Hepatic stellate cell (primary cell): Measurements from ENCODE around the gene ZBTB46.
A peak's percentile ranks its signal among the peaks of the same experiment; 100 is the strongest.
"Not testable (repeated sequence)": the region's sequence is repeated elsewhere in the genome, so short reads cannot be mapped to it uniquely, and the experiment has no call there.

ENCODE experiments used
- DNase-seq: peaks from one replicate; pipeline ENCODE4 v3.0.0; 2011; ENCODE audit warnings: low spot score

The ZBTB46 gene, protein sequence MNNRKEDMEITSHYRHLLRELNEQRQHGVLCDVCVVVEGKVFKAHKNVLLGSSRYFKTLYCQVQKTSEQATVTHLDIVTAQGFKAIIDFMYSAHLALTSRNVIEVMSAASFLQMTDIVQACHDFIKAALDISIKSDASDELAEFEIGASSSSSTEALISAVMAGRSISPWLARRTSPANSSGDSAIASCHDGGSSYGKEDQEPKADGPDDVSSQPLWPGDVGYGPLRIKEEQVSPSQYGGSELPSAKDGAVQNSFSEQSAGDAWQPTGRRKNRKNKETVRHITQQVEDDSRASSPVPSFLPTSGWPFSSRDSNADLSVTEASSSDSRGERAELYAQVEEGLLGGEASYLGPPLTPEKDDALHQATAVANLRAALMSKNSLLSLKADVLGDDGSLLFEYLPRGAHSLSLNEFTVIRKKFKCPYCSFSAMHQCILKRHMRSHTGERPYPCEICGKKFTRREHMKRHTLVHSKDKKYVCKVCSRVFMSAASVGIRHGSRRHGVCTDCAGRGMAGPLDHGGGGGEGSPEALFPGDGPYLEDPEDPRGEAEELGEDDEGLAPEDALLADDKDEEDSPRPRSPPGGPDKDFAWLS

DNA sequence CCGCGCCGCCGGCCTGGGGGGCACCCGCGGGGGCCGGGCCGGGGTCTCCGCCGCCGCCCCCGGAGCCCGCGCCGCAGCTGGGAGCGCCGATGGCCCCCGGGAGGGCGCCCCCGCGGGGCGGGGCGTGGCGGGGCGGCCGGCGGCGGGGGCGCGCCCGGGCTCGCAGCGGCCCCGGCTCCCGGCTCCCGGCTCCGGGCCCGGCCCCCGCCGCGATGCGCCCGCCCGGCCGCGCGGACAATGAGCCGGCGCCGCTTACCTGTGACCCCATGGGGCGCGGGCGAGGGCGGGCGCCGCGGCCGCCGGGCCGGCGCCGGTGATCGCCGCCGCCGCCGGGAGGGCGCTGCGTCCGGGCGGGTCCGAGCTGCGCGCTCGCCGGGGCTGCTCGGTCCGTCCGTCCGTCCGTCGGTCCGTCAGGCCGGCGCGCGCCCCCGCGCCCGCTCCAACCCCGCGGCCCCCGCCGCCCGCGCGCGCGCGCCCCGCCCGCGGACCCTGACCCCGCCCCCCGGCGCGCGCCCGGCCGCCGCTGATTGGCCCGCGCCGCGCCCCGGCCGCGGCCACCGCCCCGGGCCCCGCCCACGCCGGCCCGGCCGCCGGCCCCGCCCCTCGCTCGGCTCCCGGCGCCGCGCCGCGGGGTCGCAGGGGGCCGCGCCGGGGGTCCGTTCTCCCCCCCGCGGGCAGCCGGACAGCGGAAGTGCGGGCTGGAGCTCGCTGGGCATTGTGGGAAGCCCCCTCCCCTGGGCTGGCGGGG, at the start of gene ZBTB46:
ZBTB46 (minus strand) TSS at position 424 of the 748 bp plus-strand sequence. CDS start 40,507 bp downstream, outside the sequence.
- peak; percentile 92 for DNase-seq

DNA sequence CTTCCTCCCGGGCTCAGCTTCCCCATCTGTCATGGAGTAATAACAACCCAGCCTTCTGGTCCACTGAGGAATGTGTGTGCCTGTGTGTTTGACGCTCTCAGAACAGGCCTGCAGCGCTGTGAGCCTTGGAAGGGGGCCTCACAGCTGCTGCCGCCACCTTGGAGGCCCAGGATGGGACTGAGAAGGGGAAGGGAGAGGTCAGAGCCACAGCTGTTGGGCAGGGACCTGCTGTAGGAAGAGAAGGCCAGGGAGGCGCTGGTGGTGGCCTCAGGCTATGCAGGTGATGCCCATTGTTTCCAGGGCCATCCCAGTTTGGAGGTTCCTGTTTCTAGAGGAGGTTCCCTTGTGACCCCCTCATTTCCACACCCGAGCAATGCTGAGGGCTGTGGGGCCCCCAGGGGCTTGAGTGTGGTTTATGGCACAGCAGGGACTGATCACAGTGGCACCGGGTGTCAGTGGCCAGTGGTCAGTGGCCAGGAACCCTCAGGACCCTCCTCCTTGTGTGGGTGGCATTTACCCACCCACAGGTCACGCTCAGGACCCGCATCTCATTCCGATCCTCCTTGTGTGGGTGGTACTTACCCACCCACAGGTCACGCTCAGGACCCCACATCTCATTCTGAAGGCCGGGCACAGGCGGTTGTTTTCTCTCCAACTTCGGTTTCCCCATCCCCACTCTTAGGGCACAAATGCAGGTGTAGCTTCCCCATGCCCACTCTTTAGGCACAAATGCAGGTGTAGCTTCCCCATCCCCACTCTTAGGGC, 48.0 kb upstream of the ZBTB46 start:
- no peak for DNase-seq

DNA sequence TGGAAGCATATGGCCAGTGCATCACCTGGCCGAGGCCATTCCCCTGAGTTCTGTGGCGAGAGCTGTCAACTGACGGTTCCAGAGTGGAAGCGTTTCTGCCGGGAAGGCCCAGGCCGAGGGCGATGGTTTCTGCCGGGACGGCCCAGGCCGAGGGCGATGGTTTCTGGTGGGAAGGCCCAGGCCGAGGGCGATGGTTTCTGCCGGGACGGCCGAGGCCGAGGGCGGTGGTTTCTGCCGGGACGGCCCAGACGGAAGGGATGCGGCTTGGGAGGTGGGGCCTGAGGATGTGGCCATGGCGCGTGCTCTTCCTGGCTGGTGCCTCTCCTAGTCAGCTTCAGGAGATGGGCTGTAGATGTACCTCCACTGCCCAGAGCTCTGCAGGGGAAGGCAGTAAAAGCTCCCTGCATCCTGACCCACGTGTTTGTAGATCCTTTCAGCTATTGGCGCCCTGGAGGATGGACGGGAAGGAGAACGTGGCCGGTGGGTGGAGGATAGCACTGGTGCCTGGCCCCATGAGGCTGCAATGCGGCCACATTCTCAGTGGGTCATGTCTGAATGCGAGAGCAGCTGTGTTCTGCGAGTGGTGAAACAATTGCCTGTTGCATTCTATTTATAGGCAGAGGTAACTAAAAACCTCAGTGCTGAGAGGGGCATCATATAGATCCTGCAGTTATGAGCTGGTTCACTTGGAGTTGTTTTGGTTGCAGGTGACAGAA, 46.8 kb upstream of the ZBTB46 start:
- DNase-seq: no peak

DNA sequence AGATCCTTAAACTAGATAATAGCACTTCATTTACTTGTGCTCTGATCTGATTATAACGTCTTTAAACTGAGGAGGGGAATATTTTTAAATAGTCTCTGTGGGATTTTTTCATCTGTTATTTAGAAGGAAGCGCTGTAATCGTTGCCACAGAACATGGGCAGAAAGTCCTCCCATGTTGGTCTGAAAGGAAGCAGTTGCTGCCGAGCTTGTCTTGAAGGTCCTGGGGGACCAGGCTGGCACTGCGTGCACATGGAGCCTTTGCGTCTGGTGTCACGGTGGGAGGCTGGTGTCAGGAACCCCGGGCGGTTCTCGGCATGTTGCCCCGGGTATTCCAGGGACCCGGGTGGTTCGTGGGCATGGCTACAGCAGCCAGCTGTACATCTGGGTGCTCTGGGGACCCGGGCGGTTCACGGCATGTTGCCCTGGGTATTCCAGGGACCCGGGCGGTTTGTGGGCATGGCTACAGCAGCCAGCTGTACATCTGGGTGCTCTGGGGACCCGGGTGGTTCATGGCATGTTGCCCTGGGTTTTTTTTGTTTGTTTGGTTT, 45.5 kb upstream of the ZBTB46 start:
- no peak for DNase-seq

DNA sequence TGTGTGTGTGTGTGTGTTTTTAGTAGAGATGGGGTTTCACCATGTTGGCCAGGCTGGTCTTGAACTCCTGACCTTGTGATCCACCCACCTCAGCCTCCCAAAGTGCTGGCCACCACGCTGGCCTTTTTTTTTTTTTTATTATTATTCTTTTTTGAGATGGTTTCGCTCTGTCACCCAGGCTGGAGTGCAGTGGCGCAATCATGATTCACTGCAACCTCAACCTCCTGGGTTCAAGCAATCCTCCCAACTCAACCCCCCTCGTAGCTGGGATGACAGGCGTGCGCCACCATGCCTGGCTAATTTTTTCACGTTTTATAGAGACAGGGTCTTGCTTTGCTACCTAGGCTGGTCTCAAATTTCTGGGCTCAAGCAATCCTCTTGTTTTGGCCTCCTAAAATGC, 43.2 kb upstream of the ZBTB46 start:
- not testable (repeated sequence) for DNase-seq

DNA sequence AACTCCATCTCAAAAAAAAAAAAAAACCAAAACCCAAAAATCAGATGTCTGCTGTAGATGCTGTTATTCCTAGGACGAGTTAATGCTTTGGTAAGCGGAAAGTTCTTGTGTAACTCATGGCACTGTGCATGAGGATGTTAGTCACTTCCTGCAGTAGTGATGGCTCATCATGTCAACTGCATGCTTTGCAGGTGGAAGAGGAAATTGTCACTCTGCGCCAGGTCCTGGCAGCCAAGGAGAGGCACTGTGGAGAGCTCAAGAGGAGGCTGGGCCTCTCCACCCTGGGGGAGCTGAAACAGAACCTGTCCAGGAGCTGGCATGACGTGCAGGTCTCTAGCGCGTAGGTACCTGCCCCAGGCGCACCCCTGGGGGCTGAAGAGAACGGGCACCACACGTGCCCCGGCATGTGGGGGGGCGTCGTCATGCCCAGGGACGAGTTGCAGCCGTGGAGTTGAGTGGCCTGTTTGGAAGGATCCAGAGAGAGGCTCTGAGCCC, 42.5 kb upstream of the ZBTB46 start:
- DNase-seq: peak; percentile 60

DNA sequence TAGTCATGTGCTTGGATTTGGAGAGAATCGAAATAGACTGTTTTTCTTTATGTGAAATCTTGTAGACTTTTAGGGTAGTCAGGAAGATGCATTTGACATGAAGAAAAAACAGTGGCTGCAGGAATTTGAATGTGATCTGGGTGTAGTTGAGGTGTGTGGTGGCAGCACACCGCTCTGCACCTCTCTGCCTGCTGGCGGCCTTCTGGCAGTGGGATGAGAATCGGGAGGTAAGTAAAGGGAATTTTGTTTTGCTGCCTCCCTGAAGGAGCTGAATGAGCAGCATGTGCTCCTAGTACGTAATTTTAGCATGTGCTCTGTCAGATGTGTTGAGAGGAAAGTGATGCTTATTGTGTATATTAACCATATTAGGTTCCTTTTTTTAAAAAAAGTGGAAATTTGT, 37.2 kb upstream of the ZBTB46 start:
- DNase-seq: no peak

DNA sequence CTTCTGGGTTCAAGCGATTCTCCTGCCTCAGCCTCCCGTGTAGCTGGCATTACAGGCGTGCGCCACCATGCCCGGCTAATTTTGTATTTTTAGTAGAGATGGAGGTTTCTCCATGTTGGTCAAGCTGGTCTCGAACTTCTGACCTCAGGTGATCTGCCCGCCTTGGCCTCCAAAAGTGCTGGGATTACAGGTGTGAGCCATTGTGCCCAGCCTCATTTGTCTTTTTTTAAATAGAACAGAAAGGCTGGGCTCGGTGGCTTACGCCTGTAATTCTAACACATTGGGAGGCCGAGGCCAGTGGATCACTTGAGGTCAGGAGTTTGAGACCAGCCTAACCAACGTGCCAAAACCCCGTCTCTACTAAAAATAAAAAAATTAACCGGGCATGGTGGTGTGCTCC, 36.0 kb upstream of the ZBTB46 start:
- DNase-seq: not testable (repeated sequence)

DNA sequence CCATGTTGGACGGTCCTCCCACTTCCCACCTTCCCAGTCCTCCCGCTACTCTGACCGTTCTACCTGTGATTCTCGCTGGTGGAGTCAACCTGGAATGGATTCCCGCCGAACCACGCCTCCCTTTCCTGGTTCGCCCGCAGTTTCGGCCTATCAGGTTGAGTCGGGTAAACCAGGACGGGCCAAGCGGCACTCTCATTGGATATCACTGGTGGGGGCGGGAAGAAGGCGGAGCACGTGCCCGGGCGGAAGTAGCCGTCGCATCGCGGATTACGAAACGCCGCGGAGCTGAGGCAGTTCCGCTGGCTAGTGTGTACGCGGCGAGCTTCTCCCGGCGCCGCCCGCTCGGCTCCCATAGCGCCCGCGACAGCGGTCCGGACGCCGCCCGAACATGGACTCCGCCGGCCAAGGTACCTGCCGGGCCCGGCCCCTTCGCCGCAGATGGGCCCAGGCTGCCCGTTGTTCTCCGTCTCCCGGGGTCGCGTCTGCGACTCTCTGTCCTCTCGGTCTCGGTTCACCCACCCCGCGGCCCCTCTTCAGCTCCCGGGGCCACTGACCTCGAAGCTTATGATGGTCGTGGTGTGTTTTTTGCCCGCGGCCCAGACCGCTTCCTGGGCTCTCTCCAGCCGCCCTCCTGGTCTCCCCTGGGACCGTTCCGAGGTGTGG, 34.0 kb upstream of the ZBTB46 start, which contains the start of gene TPD52L2:
TPD52L2 (plus strand) TSS at position 293 of the 663 bp plus-strand sequence; CDS start at position 389, 96 bp downstream.
- DNase-seq: peak; percentile 99

DNA sequence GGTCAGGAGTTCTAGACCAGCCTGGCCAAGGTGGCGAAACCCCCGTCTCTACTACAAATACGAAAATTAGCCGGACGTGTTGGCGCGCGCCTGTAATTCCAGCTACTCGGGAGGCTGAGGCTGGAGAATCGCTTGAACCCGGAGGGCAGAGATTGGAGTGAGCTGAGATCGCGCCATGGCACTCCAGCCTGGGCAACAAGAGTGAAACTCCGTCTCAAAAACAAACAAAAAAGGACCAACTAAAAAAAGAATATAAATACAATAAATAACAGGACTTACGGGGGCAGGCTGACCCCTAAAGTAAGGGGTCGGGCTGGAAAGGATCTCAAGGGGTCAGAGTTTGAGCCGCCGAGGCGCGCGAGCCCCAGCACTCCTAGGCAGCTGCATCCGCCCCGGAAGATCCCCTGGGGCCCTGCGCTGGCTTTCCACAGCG, 33.5 kb upstream of the ZBTB46 start:
- DNase-seq: no peak

DNA sequence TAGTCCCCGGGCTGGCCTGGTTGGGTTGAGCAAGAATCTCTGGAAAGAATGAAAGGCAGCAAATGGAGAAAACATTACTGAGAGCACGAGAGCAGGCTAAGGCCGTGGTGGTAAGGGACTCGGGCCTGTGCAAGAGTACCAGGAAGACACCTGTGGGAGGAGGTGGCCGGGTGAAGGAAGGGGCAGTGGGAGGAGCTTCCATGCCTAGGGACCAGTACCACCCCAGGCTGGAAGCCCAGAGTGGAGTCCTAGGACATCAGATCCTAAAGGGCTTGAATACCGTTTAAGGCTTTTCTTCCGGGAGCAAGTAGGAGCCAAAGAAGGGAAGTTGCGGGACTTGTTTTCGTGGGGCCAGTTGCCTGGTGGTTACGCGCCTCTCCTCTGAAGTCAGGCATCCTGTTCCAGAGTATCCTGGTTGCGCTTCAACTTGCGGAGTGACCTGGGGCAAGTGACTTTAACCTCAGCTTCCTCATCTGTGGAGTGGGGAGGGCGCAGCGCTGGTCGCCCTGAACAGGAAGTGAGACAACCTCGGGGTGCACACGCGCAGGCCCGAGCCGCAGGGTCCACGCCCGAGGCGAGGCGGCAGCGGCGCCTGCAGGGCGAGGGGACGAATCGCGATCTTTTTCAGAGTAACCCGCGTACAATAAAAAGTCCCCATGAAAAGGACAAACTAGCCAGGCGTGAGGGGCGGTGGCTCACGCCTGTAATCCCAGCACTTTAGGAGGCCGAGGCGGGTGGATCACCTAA, 32.9 kb upstream of the ZBTB46 start:
- DNase-seq: peak; percentile 89

DNA sequence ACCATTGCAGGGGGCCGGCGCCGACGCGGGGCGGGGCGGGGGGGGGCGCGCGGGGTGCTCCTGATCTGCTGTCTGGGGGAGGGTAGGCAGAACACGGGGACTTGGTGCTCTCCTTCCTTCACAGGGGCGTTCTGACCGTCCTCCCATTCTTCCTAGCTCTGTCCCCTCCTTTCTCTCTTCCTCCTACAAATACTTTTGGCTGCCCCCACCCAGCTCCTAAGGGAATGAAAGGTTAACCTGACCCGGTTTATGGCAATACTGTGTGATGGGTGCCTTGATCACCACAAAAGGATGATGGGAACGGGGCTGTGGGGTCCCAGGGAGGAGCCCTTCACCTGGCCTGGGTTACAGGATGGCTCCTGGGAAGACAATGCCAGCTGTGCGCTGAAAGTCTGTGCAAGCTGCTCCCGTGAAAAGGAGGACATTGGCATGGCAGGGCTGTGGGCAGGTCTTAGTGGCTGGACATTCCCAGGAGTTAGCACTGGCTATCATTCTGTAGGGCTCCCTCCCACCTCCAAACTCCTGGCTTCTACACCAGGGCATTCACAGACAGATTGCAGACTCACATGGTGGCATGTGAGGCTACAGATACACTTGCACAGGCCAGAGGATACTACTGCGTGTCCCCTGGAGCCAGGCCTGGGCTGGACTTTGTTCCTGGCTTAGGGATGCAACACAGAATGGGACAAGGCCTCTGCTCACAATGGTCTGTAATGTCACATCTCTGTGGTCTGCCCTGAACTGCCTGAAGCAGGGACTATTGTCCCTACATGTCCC, 32.1 kb upstream of the ZBTB46 start:
- DNase-seq: no peak

DNA sequence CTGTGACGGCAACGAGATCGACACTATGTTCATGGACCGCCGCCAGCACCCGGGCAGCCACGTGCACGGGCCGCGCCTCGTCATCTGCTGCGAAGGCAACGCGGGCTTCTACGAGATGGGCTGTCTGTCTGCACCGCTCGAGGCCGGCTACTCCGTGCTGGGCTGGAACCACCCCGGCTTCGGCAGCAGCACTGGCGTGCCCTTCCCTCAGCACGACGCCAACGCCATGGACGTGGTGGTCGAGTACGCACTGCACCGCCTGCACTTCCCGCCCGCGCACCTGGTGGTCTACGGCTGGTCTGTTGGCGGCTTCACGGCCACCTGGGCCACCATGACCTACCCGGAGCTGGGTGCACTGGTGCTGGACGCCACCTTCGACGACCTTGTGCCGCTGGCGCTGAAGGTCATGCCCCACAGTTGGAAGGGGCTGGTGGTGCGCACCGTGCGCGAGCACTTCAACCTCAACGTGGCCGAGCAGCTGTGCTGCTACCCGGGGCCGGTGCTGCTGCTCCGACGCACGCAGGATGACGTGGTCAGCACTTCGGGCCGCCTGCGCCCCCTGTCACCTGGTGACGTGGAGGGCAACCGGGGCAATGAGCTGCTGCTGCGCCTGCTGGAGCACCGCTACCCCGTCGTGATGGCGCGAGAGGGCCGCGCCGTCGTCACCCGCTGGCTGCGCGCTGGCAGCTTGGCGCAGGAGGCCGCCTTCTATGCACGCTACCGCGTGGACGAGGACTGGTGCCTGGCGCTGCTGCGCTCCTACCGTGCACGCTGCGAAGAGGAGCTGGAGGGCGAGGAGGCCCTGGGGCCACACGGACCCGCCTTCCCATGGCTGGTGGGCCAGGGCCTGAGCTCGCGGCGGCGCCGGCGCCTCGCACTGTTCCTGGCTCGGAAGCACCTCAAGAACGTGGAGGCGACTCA, 31.2 kb upstream of the ZBTB46 start:
- no peak for DNase-seq

DNA sequence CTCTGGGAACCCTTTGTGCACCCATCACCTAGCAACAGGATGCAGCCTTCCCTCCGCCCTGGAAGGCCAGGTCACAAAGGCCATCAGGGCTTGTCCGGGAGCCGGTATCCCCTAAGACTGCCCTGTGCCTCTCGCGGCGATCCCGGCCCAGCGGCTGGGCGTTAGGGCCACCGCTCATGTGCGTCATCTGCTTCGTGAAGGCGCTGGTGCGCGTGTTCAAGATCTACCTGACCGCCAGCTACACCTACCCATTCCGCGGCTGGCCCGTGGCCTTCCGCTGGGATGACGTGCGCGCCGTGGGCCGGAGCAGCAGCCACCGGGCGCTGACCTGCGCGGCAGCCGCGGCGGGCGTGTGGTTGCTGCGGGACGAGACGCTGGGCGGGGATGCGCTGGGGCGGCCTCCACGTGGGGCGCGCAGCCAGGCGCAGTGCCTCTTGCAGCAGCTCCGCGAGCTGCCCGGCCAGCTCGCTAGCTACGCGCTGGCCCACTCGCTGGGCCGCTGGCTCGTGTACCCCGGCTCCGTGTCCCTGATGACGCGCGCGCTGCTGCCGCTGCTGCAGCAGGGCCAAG, 30.4 kb upstream of the ZBTB46 start, which contains the start of gene ABHD16B:
ABHD16B (plus strand) TSS at position 134 of the 570 bp plus-strand sequence; CDS start at position 177, 43 bp downstream.
- DNase-seq: no peak

DNA sequence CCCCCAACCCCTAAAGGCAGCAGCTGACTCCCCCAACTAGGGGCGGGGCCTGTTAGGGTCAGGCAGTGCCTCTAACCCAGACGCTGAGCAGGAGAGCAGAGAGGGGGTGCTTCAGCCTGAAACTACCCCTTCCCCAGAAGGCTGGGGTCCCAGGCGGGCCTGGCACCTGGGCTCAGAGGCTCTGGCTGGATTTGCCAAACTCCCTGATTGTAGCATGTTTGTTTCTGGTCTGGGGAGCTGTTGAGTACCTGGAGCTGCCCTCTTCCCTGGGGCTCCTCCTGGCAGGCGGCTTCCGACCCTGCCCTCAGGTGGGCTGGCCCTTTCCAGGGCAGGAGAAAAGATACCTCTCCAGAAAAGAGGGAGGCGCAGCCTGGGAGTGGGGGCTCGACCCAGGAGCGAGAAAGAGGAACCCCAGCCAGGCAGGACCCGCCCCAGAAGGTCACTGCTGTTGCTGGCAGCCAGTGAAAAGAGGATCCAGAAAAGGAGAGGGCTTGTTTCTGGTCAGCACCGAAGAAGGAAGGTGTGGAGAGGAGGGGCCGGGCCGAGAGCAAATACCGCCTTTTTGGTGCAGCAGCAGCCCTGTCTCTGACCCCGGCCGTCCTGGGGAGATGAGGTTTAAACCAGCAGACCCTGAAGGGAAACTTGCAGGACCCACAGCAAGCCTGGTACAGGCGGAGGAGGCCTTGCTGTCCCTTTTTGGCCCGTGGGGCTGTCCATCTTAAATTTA, 29.4 kb upstream of the ZBTB46 start:
- no peak for DNase-seq

DNA sequence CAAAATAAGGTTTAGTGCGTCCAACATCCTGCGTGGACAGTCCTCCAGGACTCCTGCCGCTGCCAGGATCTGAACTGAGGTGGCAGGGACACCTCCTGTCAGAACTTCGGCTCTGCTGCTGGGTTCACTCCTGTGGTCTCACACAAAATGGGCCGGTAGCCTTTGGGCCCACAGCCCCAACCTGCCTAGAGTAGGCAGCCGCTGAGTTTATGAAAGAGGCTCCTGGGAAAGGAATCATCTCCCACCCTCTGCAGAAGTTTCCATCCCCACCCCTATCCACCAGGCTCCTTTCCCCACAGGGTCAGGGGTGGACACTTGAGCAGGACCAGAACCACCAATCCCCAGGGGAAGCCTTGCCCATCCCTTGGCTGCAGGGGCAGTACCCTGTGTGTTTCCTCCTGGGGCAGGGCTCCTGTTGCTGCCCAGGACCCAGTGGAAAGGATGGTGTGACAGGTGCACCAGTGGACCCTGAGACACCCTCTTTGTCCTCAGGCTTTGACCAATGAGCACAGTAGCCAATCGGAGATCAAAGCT, 28.2 kb upstream of the ZBTB46 start:
- DNase-seq: no peak
